A549 (cell line): Measurements from ENCODE around the gene TMEM123. TPM values are rescaled to one million over a fixed set of nuclear protein-coding genes. Genes with fewer than 3 reads are reported as not detected.
A peak's percentile ranks its signal among the peaks of the same experiment; 100 is the strongest.

Experiments
- ATAC-seq, 2 experiments: fragments of 200-7000 bp in 1 of 2; fragments of >200 bp in 1 of 2; cut with Nextera tagmentation in 1 of 2; cut with Tn5 transposase in 1 of 2; 3 replicates each; pipeline versions ENCODE4 v1.8.0 to v1.9.1; 2018 to 2020; ENCODE audit warnings: mild to moderate bottlenecking in 1 of 2, moderate library complexity in 1 of 2
- CTCF ChIA-PET: fragments of 300-600 bp; sonication (Branson Sonifier 250); formaldehyde crosslinking; extraction: SDS; loops from one replicate; lab custom pipeline; 2021; ENCODE audit warnings: antibody characterized with exemption, inconsistent platforms; lab: Yijun Ruan, JAX
- POLR2A ChIA-PET: fragments of 350-600 bp; formaldehyde crosslinking; extraction: SDS; loops from one replicate; lab custom pipeline; 2021; ENCODE audit warnings: antibody characterized with exemption, inconsistent platforms; lab: Yijun Ruan, JAX
- DNase-seq, 2 experiments: peaks; one replicate each; pipeline versions ENCODE4 v3.0.0 to v3.0.0-alpha.2; 2011 to 2016; ENCODE audit warnings: low read depth in 1 of 2, low spot score in 1 of 2
- FAIRE-seq: peaks from 2 replicates; lab custom pipeline; 2011; peaks lifted over from hg19 to GRCh38; lab: Jason Lieb, UNC
- H3K27ac ChIP-seq, 2 experiments: fragments of >200 bp; sonication (Bioruptor Twin); formaldehyde crosslinking; 3 replicates each; pipeline ENCODE4 v1.5.1; 2016 to 2017
- H3K4me1 ChIP-seq: fragments of >200 bp; sonication (Bioruptor Twin); formaldehyde crosslinking; 3 replicates; pipeline ENCODE4 v1.6.1; 2016
- H3K4me2 ChIP-seq: fragments of >200 bp; sonication (Bioruptor Twin); formaldehyde crosslinking; 3 replicates; pipeline ENCODE4 v1.6.1; 2016
- H3K4me3 ChIP-seq: fragments of >200 bp; sonication (Bioruptor Twin); formaldehyde crosslinking; 3 replicates; pipeline ENCODE4 v1.5.1; 2016
- H3K9me3 ChIP-seq: fragments of >200 bp; sonication (Bioruptor Twin); formaldehyde crosslinking; 3 replicates; pipeline ENCODE4 v1.6.1; 2016
- ATOH8 ChIP-seq: fragments of 250-450 bp; sonication (Bioruptor Pico); IDR thresholded peaks from 2 replicates; pipeline ENCODE4 v1.5.0; 2020; ENCODE audit warnings: low read depth, mild to moderate bottlenecking, moderate library complexity
- CBX2 ChIP-seq: fragments of 200-600 bp; sonication (generic); IDR thresholded peaks from 2 replicates; pipeline ENCODE4 v1.6.1; 2016; ENCODE audit warnings: low read depth, mild to moderate bottlenecking, borderline replicate concordance
- CEBPB ChIP-seq, 2 experiments: fragments of >200 bp in 1 of 2; sonication (Bioruptor Twin) in 1 of 2; formaldehyde crosslinking in 1 of 2; IDR thresholded peaks; 2 replicates each; pipeline ENCODE4 v1.6.1; 2012 to 2016
- EP300 ChIP-seq, 2 experiments: fragments of >200 bp; sonication (Bioruptor Twin); formaldehyde crosslinking; IDR thresholded peaks; 2 replicates in 1 of 2; 3 replicates in 1 of 2; pipeline ENCODE4 v1.6.1; 2016 to 2017
- FOSL2 ChIP-seq, 2 experiments: fragments of 450-650 bp in 1 of 2; fragments of >200 bp in 1 of 2; sonication (Bioruptor Twin) in 1 of 2; formaldehyde crosslinking; IDR thresholded peaks; 2 replicates each; pipeline versions ENCODE4 v1.5.0 to v1.6.1; 2016 to 2020; ENCODE audit warnings: mild to moderate bottlenecking in 1 of 2, moderate library complexity in 1 of 2
- GATA3 ChIP-seq: IDR thresholded peaks from 2 replicates; pipeline ENCODE4 v1.6.1; 2012; ENCODE audit warnings: borderline replicate concordance
- HEYL ChIP-seq: fragments of 250-450 bp; sonication (Bioruptor Pico); IDR thresholded peaks from 2 replicates; pipeline ENCODE4 v1.8.0; 2021; ENCODE audit warnings: mild to moderate bottlenecking, moderate library complexity
- HOXB5 ChIP-seq: fragments of 250-450 bp; sonication (Bioruptor Pico); IDR thresholded peaks from 2 replicates; pipeline ENCODE4 v1.5.0; 2020; ENCODE audit warnings: mild to moderate bottlenecking, moderate library complexity
- JUN ChIP-seq, 2 experiments: fragments of >200 bp; sonication (Bioruptor Twin); formaldehyde crosslinking; IDR thresholded peaks; 2 replicates in 1 of 2; 3 replicates in 1 of 2; pipeline ENCODE4 v1.6.1; 2016 to 2017
- JUNB ChIP-seq: fragments of >200 bp; sonication (Bioruptor Twin); formaldehyde crosslinking; IDR thresholded peaks from 2 replicates; pipeline ENCODE4 v1.6.1; 2016
- KDM1A ChIP-seq: fragments of 200-600 bp; sonication (generic); IDR thresholded peaks from 2 replicates; pipeline ENCODE4 v1.6.1; 2016; ENCODE audit warnings: low read depth, mild to moderate bottlenecking
- RAD21 ChIP-seq, 2 experiments: fragments of >200 bp in 1 of 2; sonication (Bioruptor Twin) in 1 of 2; formaldehyde crosslinking in 1 of 2; IDR thresholded peaks in 1 of 2; conservative IDR thresholded peaks in 1 of 2; 2 replicates in 1 of 2; 3 replicates in 1 of 2; pipeline ENCODE4 v1.6.1; 2012 to 2018; ENCODE audit warnings: inconsistent platforms in 1 of 2
- USF2 ChIP-seq: fragments of 450-650 bp; IDR thresholded peaks from 2 replicates; pipeline ENCODE4 v1.6.1; 2014; ENCODE audit warnings: antibody characterized with exemption
- WGBS: methylation state at CpG from one replicate; pipeline ENCODE4 v1.1.6; 2017; ENCODE audit errors: missing lambda C conversion rate; 5-methylcytosine and 5-hydroxymethylcytosine counted together
- polyA plus RNA-seq, 4 experiments: library from polyadenylated mRNA; depleted of rRNA in 3 of 4; stranded (reverse); fragments of >200 nt; fragmentation: RNase III in 1 of 4; extraction: RNeasy Plus Mini Kit Qiagen cat#74134 plus additional on column Dnase treatment in 1 of 4; gene quantifications; 2 replicates in 3 of 4; 3 replicates in 1 of 4; pipeline ENCODE4 v1.2.3, GENCODE V29; 2011 to 2017
- TF ChIP-seq, protein P1 (sequence below): IDR thresholded peaks from 2 replicates; pipeline ENCODE4 v1.6.1; 2012
- TF ChIP-seq, protein P2 (sequence below): IDR thresholded peaks from 2 replicates; pipeline ENCODE4 v1.6.1; 2012
- TF ChIP-seq, protein P3 (sequence below): fragments of 150-350 bp; IDR thresholded peaks from 2 replicates; pipeline ENCODE4 v1.6.1; 2014; ENCODE audit warnings: low read depth, mild to moderate bottlenecking, low read length

TMEM123 gene
- polyA plus RNA-seq, 2 of the 4 experiments (the other 2 are of a cell fraction), result 199 to 458 TPM

GRCh38 chr11:102494216-102494615, 41.7 kb upstream of the TMEM123 start:
- ATAC-seq (peak; percentile 76 to 93; a peak in 4 of 6 replicates), DNase-seq (peak; percentile 15 to 89), FAIRE-seq (no peak)
- H3K27ac ChIP-seq, result peak overlapping the region; percentile 68 to 71; a peak in 5 of 6 replicates
- H3K4me1 ChIP-seq, result peaks cover 48% of the 10 kb centered on the region
- POLR2A ChIA-PET, result interaction anchor here (0.9 kb wide), 1 partner anchor 43 kb away, joined by 4 read pairs; no protein-coding TSS in a partner anchor
- peak overlapping the region; percentile 24; the same call in 1 of the 3 replicates for H3K4me3 ChIP-seq
- peak overlapping the region; percentile 75 for H3K4me2 ChIP-seq
- TF ChIP-seq GATA3 (peak; percentile 61; the same call in 1 of the 2 replicates), EP300 (IDR thresholded peaks at IDR 0.05) (no peak; a peak in 1 of 5 replicates), CEBPB (IDR thresholded peaks at IDR 0.05) (peak in 1 of 2 experiments; percentile 38; a peak in 1 of 4 replicates), RAD21 (conservative IDR thresholded peaks at IDR 0.05 in 1 of 2, IDR thresholded peaks at IDR 0.05 in 1 of 2) (peak in 1 of 2 experiments; percentile 37; a peak in 2 of 5 replicates), KDM1A (no peak), JUNB (peak; percentile 73), FOSL2 (IDR thresholded peaks at IDR 0.05) (peak; percentile 53; the same call in 1 of the 2 replicates), FOSL2 (CRISPR knock-in tag; IDR thresholded peaks at IDR 0.05) (peak; percentile 91), ATOH8 (CRISPR knock-in tag) (no peak)
- TF ChIP-seq, protein P1, sequence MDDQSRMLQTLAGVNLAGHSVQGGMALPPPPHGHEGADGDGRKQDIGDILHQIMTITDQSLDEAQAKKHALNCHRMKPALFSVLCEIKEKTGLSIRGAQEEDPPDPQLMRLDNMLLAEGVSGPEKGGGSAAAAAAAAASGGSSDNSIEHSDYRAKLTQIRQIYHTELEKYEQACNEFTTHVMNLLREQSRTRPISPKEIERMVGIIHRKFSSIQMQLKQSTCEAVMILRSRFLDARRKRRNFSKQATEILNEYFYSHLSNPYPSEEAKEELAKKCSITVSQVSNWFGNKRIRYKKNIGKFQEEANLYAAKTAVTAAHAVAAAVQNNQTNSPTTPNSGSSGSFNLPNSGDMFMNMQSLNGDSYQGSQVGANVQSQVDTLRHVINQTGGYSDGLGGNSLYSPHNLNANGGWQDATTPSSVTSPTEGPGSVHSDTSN, result no peak
- TF ChIP-seq, protein P2, sequence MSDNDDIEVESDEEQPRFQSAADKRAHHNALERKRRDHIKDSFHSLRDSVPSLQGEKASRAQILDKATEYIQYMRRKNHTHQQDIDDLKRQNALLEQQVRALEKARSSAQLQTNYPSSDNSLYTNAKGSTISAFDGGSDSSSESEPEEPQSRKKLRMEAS, result 0 out of 2 replicates have a peak, but pooled peaks have one; percentile 22
- CTCF ChIA-PET, result interaction anchor here (0.6 to 1.5 kb wide), 2 partner anchors 119 to 127 kb away, joined by 3 to 7 read pairs; no protein-coding TSS in a partner anchor
- 0% methylated on average over 6 of the region's 6 CpGs for WGBS
- H3K9me3 ChIP-seq, result no peaks in the 10 kb centered on the region

DNA sequence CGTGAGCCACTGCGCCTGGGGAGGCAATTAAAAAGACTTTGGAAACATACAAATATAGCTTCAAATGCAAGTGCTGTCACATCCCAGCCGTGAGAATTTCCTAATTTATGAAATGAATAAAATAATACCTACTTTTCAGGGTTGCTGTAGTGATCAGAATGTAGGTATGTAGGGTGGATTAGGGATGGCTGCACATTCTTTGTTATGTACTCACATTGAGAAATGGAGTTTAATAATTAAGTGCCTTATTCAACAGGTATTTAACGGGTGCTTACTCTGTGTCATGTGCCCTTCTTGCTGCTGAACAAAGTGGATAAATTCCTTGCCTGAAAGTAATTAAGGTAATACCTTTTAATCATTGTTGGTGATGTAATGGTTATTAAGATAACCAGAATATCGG, 41.0 kb upstream of the TMEM123 start:
- no peak for DNase-seq
- ATAC-seq, result 0 out of 6 replicates have a peak, but pooled peaks of 1 of the 2 experiments have one; percentile 12
- 34% methylated on average over 5 of the region's 5 CpGs for WGBS
- CTCF ChIA-PET, result interaction anchor here (0.6 to 1.5 kb wide), 2 partner anchors 119 to 126 kb away, joined by 3 to 7 read pairs; no protein-coding TSS in a partner anchor
- FAIRE-seq, result no peak
- no peak for TF ChIP-seq HEYL (CRISPR knock-in tag)
- TF ChIP-seq, protein P1, result no peak
- no peak for TF ChIP-seq ATOH8 (CRISPR knock-in tag)
- no peak for TF ChIP-seq RAD21 (conservative IDR thresholded peaks at IDR 0.05 in 1 of 2, IDR thresholded peaks at IDR 0.05 in 1 of 2)
- TF ChIP-seq, protein P3, sequence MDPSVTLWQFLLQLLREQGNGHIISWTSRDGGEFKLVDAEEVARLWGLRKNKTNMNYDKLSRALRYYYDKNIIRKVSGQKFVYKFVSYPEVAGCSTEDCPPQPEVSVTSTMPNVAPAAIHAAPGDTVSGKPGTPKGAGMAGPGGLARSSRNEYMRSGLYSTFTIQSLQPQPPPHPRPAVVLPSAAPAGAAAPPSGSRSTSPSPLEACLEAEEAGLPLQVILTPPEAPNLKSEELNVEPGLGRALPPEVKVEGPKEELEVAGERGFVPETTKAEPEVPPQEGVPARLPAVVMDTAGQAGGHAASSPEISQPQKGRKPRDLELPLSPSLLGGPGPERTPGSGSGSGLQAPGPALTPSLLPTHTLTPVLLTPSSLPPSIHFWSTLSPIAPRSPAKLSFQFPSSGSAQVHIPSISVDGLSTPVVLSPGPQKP, result no peak
- TF ChIP-seq JUN (IDR thresholded peaks at IDR 0.05), result no peak
- TF ChIP-seq, protein P2, result no peak
- no peak for TF ChIP-seq HOXB5 (CRISPR knock-in tag)
- TF ChIP-seq CBX2, result no peak
- TF ChIP-seq USF2, result no peak
- TF ChIP-seq, all 56 proteins: peak for 0
- peaks cover 48% of the 10 kb centered on the region for H3K4me1 ChIP-seq
- peak overlapping the region; percentile 75 for H3K4me2 ChIP-seq
- H3K27ac ChIP-seq, result peak overlapping the region; percentile 71 to 81
- H3K9me3 ChIP-seq, result no peaks in the 10 kb centered on the region
- POLR2A ChIA-PET, result interaction anchor here (0.9 kb wide), 1 partner anchor 42 kb away, joined by 4 read pairs; no protein-coding TSS in a partner anchor
- H3K4me3 ChIP-seq, result peak overlapping the region; percentile 24; the same call in 1 of the 3 replicates
